ENCODE data around the gene DDIT4. TPM values are rescaled to one million over a fixed set of nuclear protein-coding genes. Genes with fewer than 3 reads are reported as not detected.
"Not testable (repeated sequence)": the region's sequence is repeated elsewhere in the genome, so short reads cannot be mapped to it uniquely, and the experiment has no call there.

DDIT4 gene
- total RNA-seq, 1 donor from 2014 or later: 68.6 TPM

DNA sequence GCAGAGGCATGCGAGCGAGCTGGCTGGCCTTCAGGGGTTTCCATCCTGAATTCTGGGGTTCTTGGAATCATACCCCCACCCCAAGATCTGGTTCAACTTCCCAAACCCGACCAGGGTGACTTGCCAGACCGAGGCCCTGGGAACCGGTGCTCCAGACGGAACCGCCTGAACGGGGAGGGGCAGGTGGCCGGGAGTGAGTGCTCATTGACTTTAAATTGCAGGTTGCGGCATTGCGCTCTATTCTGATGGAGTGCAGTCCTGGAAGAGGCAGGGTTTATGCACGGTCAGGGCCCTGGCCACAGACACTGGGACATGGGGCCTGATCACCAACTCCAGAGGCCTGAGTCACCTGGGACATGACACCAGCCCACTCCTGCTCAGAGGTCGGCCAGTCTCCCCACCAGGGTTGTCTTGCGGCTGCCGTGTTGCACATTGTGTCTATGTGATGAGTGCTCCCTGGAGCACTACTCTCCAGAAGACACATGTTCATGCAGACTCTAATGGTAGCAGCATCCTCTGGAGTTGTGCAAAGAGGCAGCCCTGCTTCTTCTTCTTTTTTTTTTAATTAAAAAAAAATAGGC lies 5.8 kb upstream of the DDIT4 start:
- Mint-ChIP-seq H3K9me3 (no peaks in the 10 kb centered on the region), H3K27me3 (ENCODE audit: low read depth) (no peaks in the 10 kb centered on the region), H3K27ac (ENCODE audit: unreplicated experiment) (no peak overlapping the region), H3K4me1 (peaks cover 40% of the 10 kb centered on the region), H3K4me3 (peak overlapping the region; percentile 29), H3K36me3 (ENCODE audit: low read depth) (no peaks in the 10 kb centered on the region)
- no peak for DNase-seq (ENCODE audit: low read depth, low spot score)
- TF ChIP-seq, protein P1, sequence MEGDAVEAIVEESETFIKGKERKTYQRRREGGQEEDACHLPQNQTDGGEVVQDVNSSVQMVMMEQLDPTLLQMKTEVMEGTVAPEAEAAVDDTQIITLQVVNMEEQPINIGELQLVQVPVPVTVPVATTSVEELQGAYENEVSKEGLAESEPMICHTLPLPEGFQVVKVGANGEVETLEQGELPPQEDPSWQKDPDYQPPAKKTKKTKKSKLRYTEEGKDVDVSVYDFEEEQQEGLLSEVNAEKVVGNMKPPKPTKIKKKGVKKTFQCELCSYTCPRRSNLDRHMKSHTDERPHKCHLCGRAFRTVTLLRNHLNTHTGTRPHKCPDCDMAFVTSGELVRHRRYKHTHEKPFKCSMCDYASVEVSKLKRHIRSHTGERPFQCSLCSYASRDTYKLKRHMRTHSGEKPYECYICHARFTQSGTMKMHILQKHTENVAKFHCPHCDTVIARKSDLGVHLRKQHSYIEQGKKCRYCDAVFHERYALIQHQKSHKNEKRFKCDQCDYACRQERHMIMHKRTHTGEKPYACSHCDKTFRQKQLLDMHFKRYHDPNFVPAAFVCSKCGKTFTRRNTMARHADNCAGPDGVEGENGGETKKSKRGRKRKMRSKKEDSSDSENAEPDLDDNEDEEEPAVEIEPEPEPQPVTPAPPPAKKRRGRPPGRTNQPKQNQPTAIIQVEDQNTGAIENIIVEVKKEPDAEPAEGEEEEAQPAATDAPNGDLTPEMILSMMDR (conservative IDR thresholded peaks at IDR 0.05): no peak

DNA sequence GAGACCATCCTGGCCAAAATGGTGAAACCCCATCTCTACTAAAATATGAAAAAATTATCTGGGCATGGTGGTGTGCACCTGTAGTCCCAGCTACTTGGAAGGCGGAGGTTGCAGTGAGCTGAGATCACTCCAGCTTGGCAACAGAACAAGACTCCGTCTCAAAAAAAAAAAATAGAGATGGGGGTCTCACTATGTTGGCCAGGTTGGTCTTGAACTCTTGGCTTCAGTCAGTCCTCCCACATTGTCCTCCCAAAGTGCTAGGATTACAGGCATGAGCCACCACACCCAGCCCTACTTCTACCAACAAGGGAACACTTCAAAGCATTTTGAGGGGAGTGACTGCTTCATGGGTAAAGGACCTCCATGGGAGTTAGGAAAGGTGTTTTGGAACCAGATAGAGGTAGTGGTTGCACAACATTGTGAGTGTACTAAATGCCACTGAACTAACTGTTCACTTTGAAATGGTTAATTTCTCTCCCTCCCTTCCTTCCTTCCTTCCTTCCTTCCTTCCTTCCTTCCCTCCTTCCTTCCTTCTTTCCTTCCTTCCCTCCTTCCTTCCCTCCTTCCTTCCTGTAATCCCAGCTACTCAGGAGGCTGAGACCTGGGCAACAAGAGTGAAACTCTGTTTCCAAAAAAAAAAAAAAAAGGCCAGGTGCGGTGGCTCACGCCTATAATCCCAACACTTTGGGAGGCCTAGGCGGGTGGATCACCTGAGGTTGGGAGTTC lies 5.1 kb upstream of the DDIT4 start:
- H3K27ac Mint-ChIP-seq (ENCODE audit: unreplicated experiment); H3K27me3 Mint-ChIP-seq (ENCODE audit: low read depth); H3K4me3 Mint-ChIP-seq; H3K9me3 Mint-ChIP-seq; DNase-seq (ENCODE audit: low read depth, low spot score); H3K36me3 Mint-ChIP-seq (ENCODE audit: low read depth): not testable (repeated sequence)
- peaks cover 45% of the 10 kb centered on the region for H3K4me1 Mint-ChIP-seq

DNA sequence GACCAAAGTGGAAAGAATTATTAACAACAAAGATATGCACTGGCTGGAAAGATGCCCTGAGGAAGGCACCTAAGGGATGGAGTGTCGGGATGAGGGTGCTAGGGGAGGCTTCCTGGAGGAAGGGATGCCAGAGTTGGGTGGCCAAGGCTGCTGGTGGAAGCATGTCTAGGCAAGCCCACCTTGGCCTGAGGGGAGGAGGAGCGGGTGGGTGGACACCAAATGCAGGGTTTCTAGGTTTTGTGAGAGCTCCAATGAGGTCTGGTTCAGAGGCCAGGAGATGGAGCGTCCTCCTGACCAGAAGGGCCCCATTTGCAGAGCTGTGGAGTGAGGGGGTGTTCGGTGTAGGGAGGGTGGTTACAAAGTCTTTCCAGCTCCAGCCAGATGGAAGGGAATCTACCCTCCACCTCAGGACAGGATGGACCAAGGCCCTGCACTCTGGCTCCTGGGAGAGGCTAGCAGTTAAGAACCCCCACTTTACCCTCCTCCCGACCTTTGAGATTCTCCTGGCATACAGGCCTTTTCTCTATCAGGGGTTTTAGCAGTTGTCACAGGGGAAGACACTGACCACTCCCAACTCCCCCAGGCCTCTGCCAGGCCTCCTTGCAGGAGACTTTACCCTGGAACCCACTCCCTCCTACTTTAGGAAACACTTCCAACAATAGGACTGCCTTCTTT lies 3.0 kb upstream of the DDIT4 start:
- no peaks in the 10 kb centered on the region for H3K27me3 Mint-ChIP-seq (ENCODE audit: low read depth)
- H3K4me1 Mint-ChIP-seq: peaks cover 52% of the 10 kb centered on the region
- H3K9me3 Mint-ChIP-seq: no peaks in the 10 kb centered on the region
- DNase-seq (ENCODE audit: low read depth, low spot score): no peak
- TF ChIP-seq, protein P1 (conservative IDR thresholded peaks at IDR 0.05): no peak
- peak overlapping the region; percentile 82 for H3K4me3 Mint-ChIP-seq
- peak overlapping the region; percentile 24 for H3K27ac Mint-ChIP-seq (ENCODE audit: unreplicated experiment)
- H3K36me3 Mint-ChIP-seq (ENCODE audit: low read depth): peaks cover 4% of the 10 kb centered on the region

DNA sequence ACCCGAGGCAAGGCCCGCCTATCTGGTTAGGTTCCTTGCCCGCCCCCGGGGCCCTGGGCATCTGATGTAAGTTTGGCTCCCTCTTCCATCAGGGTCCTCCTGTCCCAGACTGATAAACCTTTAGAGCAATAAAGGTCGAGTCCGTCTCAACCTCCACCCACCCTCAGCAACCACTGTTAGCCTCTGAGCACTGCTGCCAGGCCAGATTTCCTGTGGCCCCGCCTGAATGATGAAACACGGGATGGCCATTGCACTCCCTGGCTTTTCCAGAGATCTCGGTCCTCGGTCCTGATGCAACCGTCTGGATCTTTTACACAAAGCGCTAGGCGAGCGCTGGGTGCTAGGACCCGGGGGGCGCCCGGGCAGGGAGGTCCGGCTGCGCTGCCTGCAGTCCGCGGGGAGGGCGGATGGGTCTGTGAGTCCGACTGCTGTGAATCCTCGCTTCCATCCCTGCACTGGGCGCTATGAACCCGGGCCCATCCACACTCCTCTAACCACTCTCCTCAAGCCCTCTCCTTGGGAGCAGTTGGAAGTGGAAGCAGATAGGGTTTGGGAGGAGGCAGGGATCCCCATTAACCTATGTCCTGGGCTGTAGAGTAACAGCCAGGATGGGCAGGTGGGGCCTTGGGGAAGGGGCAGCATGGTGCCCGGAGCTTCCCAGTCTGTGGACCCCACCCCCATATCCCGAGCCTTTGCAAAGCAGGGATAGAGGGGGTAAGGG lies 875 bp upstream of the DDIT4 start:
- Mint-ChIP-seq H3K27me3 (ENCODE audit: low read depth) (no peaks in the 10 kb centered on the region), H3K4me3 (peak overlapping the region; percentile 98), H3K9me3 (no peaks in the 10 kb centered on the region), H3K36me3 (ENCODE audit: low read depth) (peaks cover 4% of the 10 kb centered on the region), H3K27ac (ENCODE audit: unreplicated experiment) (peak overlapping the region; percentile 99), H3K4me1 (peaks cover 67% of the 10 kb centered on the region)
- DNase-seq (ENCODE audit: low read depth, low spot score): peak; percentile 64
- TF ChIP-seq, protein P1 (conservative IDR thresholded peaks at IDR 0.05): no peak

DNA sequence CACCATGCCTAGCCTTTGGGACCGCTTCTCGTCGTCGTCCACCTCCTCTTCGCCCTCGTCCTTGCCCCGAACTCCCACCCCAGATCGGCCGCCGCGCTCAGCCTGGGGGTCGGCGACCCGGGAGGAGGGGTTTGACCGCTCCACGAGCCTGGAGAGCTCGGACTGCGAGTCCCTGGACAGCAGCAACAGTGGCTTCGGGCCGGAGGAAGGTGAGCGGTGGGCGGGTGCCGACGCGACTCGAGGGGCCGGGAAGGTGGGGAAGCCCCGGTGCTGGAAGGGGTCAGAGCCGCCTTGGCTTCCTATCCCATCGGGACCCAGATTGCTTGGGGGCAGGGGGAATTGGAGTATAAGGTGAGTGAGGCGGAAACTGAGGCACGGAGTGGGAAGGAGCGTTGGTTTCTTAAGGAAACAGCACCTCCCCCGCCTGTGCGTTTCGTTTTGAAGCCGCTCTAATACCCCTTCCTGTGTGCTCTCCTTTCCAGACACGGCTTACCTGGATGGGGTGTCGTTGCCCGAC lies 547 bp downstream of the DDIT4 start:
- no peak for DNase-seq (ENCODE audit: low read depth, low spot score)
- Mint-ChIP-seq H3K9me3 (no peaks in the 10 kb centered on the region), H3K4me1 (peaks cover 74% of the 10 kb centered on the region), H3K27me3 (ENCODE audit: low read depth) (no peaks in the 10 kb centered on the region), H3K36me3 (ENCODE audit: low read depth) (peaks cover 4% of the 10 kb centered on the region), H3K4me3 (peak overlapping the region; percentile 98), H3K27ac (ENCODE audit: unreplicated experiment) (peak overlapping the region; percentile 99)
- TF ChIP-seq, protein P1 (conservative IDR thresholded peaks at IDR 0.05): no peak

Data from neural crest cell (in vitro differentiated cells).